Activated T-cell treated with anti-CD3 and anti-CD28 coated beads, Interleukin-2, amount 50 U/mL, for 4 hours (primary cell): ENCODE data around the gene ROM1. TPM values are rescaled to one million over a fixed set of nuclear protein-coding genes. Genes with fewer than 3 reads are reported as not detected.
A peak's percentile ranks its signal among the peaks of the same experiment; 100 is the strongest.
"Not testable (repeated sequence)": the region's sequence is repeated elsewhere in the genome, so short reads cannot be mapped to it uniquely, and the experiment has no call there.

Experiments used
- ATAC-seq, 2 donors: fragments of 200-7000 bp; cut with Tn5 transposase; one replicate each; pipeline ENCODE4 v1.10.0; 2021
- DNase-seq: peaks from one replicate; pipeline ENCODE4 v3.0.0-alpha.2; 2020
- H3K27me3 Mint-ChIP-seq: one replicate; pipeline ENCODE4 v1.8.0; 2021; ENCODE audit warnings: low read depth, mixed read lengths
- H3K36me3 Mint-ChIP-seq: one replicate; pipeline ENCODE4 v1.8.0; 2022; ENCODE audit warnings: mixed read lengths; ENCODE audit not compliant: insufficient read depth
- H3K4me1 Mint-ChIP-seq: one replicate; pipeline ENCODE4 v1.8.0; 2021; ENCODE audit warnings: low read depth, mixed read lengths
- H3K4me3 Mint-ChIP-seq: one replicate; pipeline ENCODE4 v1.8.0; 2021; ENCODE audit warnings: mild to moderate bottlenecking, moderate library complexity, mixed read lengths
- H3K9me3 Mint-ChIP-seq: one replicate; pipeline ENCODE4 v1.8.0; 2021; ENCODE audit warnings: mixed read lengths
- total RNA-seq, 3 donors: library from RNA; stranded (reverse); gene quantifications; one replicate each; pipeline ENCODE4 v1.2.1, GENCODE V29; 2021

Gene ROM1, protein sequence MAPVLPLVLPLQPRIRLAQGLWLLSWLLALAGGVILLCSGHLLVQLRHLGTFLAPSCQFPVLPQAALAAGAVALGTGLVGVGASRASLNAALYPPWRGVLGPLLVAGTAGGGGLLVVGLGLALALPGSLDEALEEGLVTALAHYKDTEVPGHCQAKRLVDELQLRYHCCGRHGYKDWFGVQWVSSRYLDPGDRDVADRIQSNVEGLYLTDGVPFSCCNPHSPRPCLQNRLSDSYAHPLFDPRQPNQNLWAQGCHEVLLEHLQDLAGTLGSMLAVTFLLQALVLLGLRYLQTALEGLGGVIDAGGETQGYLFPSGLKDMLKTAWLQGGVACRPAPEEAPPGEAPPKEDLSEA
- total RNA-seq, result 1 to 10 TPM; 5.8 to 6.6 (median 5.8) TPM

DNA sequence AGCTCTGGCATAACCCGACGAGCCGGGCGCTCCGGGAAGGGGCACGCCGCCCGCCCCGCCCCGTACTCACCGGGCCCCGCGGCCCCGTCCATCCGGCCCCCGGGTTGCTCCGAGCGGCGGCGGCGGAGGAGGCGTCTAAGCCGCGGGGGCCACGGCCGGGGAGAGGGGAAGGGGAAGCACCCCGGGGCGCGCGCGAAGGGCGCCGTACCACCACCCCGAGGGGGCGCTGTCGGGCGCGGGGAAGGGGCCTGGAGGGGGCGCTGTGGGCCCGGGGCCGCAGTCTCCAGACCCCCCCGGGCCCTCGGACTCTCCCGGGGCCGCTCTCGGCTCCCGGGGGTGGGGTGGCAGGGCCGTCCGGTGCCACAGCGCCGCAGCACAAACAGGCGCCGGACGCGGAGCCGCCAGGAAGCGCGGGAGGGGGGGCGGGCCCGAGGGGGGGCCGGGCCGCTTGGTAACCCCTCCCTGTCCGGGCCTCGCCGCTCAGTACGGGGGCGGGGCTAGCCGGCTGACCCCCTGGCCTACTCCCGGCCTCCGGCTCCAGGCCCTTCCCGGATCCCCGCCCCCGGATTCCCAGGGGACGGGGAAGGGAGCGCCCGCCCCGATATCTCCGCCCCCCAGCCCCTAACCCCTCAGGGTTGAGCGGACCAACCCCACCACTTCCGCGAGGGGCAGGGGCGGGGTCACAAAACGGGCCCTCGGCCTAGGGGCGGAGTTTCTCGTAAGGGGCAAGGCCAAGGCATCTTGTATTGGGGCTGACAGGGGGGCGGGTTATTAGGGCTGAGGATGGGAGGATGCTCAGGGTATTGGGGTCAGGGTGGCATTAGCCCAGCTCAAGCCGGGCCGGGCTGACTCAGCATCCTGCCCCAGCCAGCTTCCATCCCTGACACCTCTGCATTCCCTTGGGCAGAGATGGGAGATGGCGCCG lies at the start of gene ROM1, which contains the start of gene EML3:
Gene ROM1 (plus strand): TSS at position 892 of the 925 bp plus-strand sequence. CDS start 25 bp downstream, at position 917.
Gene EML3 (minus strand): TSS at position 410 of the 925 bp plus-strand sequence. CDS start 318 bp downstream, at position 92.
- ATAC-seq, result peak; percentile 73 to 75
- Mint-ChIP-seq H3K36me3 (peaks cover 13% of the 10 kb centered on the region), H3K27me3 (no peaks in the 10 kb centered on the region), H3K9me3 (no peaks in the 10 kb centered on the region), H3K4me3 (peak within 1 kb of the TSS; percentile 96), H3K4me1 (peaks cover 46% of the 10 kb centered on the region)
- peak; percentile 88 for DNase-seq

DNA sequence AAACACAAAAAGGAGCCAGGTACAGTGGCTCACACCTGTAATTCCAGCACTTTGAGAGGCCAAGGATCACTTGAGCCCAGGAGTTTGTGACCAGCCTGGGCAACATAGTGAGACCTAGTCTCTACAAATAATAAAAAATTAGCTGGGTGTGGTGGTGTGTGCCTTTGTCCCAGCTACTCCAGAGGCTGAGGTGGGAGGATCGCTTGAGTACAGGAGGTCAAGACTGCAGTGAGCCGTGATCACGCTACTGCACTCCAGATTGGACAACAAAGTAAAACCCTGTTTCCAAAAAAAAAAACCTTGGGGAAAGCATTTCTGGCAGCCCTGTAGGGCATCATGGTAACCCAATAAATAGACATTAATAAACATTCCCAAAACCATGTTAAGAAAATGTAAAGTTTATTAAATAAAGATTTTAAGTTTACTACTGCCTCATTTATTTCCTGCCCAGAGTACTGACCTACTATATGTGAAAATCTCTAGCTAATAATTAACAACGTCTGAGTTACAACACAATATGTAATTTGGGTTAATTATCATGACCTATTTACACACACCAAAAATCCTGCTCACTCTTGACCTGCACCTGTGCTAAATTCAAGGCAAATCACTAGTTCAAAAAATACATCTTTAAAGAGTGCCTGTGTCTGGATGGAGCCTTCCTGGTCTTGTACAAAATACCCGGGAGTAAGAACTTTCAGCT lies 47.8 kb upstream of the ROM1 start:
- H3K27me3 Mint-ChIP-seq, result no peaks in the 10 kb centered on the region
- DNase-seq (no peak), ATAC-seq (no peak)
- peaks cover 41% of the 10 kb centered on the region for H3K36me3 Mint-ChIP-seq
- peaks cover 47% of the 10 kb centered on the region for H3K4me1 Mint-ChIP-seq
- no peak overlapping the region for H3K4me3 Mint-ChIP-seq
- no peaks in the 10 kb centered on the region for H3K9me3 Mint-ChIP-seq

DNA sequence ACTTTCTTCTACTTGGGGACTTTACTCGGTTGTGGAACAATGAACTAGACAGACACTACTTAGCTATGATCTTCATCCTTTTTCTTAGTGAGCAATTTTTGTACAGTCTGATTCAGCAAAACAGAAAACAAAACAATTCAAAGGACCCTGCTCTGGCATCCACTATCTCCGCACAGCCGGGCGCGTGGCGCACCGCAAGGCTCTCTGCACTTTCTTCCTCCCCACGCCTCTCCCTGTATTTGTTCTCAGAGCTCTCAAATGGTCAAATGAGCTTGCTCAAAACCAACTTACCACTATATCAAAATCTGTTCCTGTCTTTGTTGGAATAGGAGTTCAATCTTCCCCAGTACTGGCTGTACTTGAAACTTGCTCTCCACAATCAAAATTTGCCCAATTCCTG lies 46.8 kb upstream of the ROM1 start:
- peaks cover 45% of the 10 kb centered on the region for H3K4me1 Mint-ChIP-seq

DNA sequence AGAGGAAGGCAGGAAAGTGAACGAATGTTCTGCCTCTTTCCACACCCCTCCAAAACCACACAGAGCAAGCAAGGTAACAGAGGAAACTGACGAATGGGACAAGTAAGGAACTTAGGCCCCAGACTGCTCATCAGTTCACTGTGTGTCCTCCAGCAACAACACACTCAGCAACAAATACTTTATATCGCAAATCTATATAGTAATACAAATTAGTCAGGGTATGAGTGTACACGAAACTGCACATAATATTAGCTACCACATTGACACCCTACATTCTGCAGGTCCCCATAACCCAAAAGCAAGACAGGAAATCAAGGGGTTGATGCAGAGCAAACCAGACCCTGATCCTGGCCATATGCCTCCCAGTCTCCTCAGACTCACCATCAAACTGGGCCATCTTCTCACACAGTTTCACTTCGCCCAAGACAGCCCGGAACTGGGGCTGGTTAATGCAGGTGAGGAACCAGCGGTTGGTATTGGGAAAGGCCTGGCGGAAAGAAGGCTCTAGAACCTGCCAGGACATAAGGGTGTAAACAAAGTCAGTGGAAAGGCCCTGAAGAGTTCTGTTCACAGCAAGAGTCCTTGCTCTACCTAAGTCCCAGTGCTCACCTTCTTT lies 45.9 kb upstream of the ROM1 start:
- ATAC-seq, result peak in 1 of 2 donors; percentile 16
- peaks cover 50% of the 10 kb centered on the region for H3K4me1 Mint-ChIP-seq

More for the DNA sequence above, 46.8 kb upstream of the ROM1 start:
- H3K27me3 Mint-ChIP-seq, result no peaks in the 10 kb centered on the region
- ATAC-seq (no peak), DNase-seq (no peak)
- H3K4me3 Mint-ChIP-seq, result peak overlapping the region; percentile 3
- peaks cover 45% of the 10 kb centered on the region for H3K36me3 Mint-ChIP-seq
- H3K9me3 Mint-ChIP-seq, result no peaks in the 10 kb centered on the region

DNA sequence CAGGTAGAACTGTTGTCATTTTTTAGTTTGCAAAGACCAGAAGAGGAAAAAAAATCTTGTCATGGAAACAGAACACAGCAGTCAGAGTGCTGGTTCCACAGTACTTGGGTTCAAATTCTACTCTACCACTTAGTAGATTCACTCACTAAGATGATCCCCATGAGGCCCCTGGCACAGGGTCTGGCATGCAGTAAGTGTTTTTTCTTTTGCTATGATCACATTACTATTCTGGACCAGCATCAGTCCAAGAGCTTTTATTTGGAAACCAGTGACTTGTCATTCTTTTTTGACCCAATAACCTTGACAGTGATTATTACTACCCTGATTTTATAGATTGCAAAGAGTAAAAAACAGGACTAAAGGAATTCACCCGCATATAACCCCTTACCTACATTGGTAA lies 43.4 kb upstream of the ROM1 start:
- Mint-ChIP-seq H3K36me3 (peaks cover 59% of the 10 kb centered on the region), H3K4me3 (peak overlapping the region; percentile 1), H3K27me3 (no peaks in the 10 kb centered on the region), H3K9me3 (no peaks in the 10 kb centered on the region), H3K4me1 (peaks cover 66% of the 10 kb centered on the region)
- no peak for DNase-seq
- no peak for ATAC-seq

More for the DNA sequence above, 45.9 kb upstream of the ROM1 start:
- Mint-ChIP-seq H3K9me3 (no peaks in the 10 kb centered on the region), H3K4me3 (peak overlapping the region; percentile 42), H3K36me3 (peaks cover 49% of the 10 kb centered on the region), H3K27me3 (no peaks in the 10 kb centered on the region)
- no peak for DNase-seq

DNA sequence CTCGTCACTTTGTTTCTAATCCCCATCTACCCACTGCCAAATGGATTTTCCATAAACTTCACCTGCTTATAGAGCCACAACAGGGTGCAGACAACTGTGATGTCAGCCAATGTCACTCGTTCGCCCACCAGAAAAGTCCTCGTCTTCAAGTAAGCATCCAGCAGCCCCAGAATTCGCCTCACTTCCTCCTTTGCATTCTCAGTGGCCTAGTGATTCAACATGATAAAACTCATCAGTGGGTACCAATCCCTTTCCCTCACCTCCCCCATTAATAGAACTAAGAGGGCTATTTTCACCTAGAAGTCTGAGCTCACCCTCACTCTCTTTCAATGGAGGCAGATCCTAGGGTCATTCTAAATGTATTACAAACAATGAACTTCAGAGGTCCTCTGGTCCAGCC lies 42.2 kb upstream of the ROM1 start:
- H3K9me3 Mint-ChIP-seq, ATAC-seq, DNase-seq, H3K27me3 Mint-ChIP-seq: not testable (repeated sequence)
- peaks cover 68% of the 10 kb centered on the region for H3K4me1 Mint-ChIP-seq
- peak overlapping the region; percentile 98 for H3K4me3 Mint-ChIP-seq
- H3K36me3 Mint-ChIP-seq, result peaks cover 55% of the 10 kb centered on the region

DNA sequence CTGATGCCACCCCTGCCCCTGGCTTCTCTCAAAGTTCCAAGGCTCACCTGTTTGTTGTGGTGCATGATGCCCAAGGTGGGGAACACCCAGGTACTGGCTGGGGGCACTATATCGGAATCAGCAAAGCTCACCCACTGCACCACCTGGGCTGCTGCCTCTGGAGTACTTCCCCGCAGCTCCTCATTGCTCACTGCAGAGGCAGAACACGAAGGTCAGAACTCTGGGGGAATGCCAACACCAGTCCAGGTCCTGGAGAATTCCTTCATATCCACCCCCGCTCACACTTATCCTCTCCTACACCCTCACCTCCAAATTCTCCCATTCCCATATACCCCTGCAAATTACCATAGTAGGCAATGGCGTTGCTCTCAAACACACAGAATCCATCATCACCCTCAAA lies 41.6 kb upstream of the ROM1 start:
- H3K4me3 Mint-ChIP-seq, result peak overlapping the region; percentile 98
- H3K27me3 Mint-ChIP-seq, H3K9me3 Mint-ChIP-seq, DNase-seq, ATAC-seq: not testable (repeated sequence)
- peaks cover 53% of the 10 kb centered on the region for H3K36me3 Mint-ChIP-seq
- peaks cover 62% of the 10 kb centered on the region for H3K4me1 Mint-ChIP-seq

DNA sequence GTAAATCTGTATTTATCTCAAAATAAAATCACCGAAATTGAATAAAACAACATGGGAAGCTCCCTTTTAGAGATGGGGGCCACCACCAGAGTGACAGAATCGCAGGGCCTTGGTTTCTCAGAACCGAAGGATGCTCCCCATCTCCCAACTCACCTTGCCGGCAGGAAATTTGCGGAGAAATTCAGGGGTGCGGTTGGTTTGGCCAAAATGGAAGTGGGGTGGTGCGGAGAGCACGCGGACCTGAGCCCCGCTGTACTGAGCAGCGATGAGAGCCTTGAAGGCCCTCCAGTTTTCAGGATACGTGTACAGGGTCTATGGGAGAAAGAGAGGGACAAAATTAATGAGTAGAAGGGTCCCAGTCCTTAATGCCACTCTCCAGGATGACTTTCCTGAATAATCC lies 40.6 kb upstream of the ROM1 start:
- peaks cover 44% of the 10 kb centered on the region for H3K36me3 Mint-ChIP-seq
- no peak for DNase-seq
- H3K9me3 Mint-ChIP-seq, result no peaks in the 10 kb centered on the region
- H3K4me3 Mint-ChIP-seq, result peak overlapping the region; percentile 98
- no peak for ATAC-seq
- H3K4me1 Mint-ChIP-seq, result peaks cover 55% of the 10 kb centered on the region
- no peaks in the 10 kb centered on the region for H3K27me3 Mint-ChIP-seq

DNA sequence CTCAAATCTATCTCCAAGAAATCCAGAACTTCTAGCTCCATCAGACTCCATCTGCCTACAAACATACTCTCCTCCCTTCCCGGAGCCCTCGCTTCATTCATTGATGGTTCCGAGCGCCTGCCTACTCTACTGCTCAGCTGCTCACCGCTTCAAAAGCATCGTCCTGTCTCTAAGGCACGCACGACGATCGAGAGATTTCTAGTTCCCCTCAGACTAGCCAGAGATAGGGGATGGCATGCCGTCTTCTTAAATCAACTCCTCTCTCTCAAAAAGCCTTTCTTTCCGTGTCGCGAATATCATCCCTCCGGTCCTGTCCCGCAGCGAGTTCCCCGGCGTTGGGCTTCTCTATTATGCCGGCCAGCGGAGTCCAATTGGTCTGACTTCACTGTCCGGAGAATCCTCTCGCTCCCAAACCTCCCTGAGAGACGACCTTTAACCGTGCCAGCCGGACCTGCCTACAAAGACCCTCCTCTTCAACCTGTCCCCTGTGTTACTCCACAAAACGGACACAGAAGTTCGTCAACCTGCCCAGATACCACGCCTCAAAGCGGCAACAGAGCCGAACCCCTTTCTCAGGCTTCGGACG lies 40.0 kb upstream of the ROM1 start:
- Mint-ChIP-seq H3K36me3 (peaks cover 45% of the 10 kb centered on the region), H3K4me3 (peak overlapping the region; percentile 98), H3K4me1 (peaks cover 54% of the 10 kb centered on the region), H3K9me3 (no peaks in the 10 kb centered on the region), H3K27me3 (no peaks in the 10 kb centered on the region)
- ATAC-seq, result peak in 1 of 2 donors; percentile 14
- no peak for DNase-seq

DNA sequence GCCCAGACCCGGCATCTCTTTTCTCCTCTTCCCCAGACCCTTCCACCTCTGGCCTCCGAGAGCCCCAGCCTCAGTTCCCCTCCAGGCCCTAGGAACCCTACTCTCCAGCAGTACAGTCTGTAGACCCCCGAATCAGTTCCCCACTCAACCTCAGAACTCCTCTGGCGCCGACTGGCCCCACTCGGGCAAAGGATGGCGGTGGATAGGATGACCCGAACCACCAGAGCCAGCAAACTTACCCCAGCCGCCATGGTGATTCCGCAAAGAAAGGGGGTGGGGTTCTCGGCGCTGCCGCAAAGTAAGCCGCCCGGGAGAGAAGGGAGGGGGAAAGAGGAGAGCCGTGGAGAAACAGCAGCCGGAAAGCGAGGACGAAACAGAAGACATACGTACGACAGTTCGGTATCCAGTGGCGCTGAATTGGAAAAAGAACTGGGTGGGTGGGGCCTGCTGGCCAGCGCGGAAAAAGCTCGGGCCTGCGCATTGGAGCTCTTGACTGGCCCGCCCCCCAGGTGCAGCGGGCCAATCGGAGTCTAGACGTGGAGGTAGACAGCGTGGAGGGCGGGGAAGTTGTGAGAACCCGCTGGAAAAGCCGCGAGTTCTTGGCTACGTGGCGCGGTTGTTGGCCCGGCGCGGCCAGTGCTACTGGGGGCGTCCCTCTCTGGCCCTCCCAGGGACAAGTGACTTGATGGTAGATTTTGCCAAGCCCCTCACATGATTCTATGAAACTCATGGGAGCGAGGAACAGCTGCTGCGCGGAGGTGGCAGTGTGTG lies 39.3 kb upstream of the ROM1 start, which contains the start of gene EEF1G:
Gene EEF1G (minus strand): TSS at position 300 of the 771 bp plus-strand sequence. CDS start 49 bp downstream, at position 251.
- no peaks in the 10 kb centered on the region for H3K27me3 Mint-ChIP-seq
- ATAC-seq, result peak; percentile 91 to 92
- H3K9me3 Mint-ChIP-seq, result no peaks in the 10 kb centered on the region
- DNase-seq, result peak; percentile 96
- peak within 1 kb of the TSS; percentile 98 for H3K4me3 Mint-ChIP-seq
- H3K36me3 Mint-ChIP-seq, result peaks cover 47% of the 10 kb centered on the region
- H3K4me1 Mint-ChIP-seq, result peaks cover 51% of the 10 kb centered on the region

DNA sequence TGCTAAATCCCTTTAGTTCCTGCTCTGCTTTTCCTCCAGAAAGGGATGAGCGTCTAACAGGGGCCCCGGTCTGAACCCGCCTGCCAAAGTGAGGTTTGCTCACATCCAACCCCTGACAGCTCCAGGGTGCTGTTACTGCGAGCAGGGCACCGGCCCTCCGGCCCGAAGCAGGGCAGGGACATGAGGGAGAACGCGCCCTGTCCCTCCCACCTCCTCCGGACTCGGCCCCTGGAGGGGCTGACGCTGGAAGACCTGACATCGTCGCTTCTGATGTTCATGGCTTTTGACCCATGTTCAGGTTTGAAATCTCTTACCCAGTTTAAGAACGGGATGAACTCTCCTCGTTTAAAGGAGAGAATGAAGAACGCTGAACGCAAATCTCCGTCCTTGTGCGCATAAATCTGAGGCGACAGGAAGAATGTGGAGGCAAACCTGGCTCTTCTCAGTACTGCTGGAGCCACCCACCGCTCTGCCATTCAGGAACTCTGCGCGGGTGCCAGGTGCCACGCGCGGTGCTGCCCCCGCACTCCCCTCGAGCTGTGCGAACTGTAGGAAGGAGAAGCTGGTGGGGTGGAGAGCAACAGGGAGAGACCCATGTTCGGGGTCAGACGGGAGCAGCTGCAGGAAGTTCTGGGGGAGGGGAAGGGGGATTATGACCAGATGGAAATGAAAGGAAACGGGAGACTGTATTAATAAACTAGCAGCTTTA lies 38.5 kb upstream of the ROM1 start:
- DNase-seq, result no peak
- peaks cover 45% of the 10 kb centered on the region for H3K36me3 Mint-ChIP-seq

DNA sequence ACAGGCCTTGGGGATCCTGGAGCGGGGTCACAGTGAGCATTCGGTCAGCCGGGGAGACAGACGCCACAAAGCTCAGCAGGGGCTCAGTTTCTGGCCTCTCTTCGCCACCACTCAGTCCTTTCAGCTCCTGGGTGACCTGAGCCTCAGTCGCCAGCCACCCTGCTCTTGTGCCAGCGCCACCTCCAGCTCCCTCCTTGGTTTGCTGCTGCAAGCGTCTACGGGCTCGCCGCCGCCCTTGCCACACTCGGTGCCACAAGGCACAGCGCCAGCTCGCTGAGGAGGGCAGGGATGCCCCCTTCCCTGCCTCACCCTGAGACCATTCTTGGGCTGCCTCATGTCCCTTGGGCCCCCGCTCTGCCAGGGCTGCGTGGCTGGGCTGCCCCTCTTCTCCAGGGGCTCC lies 37.9 kb upstream of the ROM1 start:
- no peak for ATAC-seq
- no peaks in the 10 kb centered on the region for H3K9me3 Mint-ChIP-seq
- H3K27me3 Mint-ChIP-seq, result no peaks in the 10 kb centered on the region
- H3K36me3 Mint-ChIP-seq, result peaks cover 42% of the 10 kb centered on the region
- H3K4me3 Mint-ChIP-seq, result peak overlapping the region; percentile 98
- DNase-seq, result no peak
- H3K4me1 Mint-ChIP-seq, result peaks cover 44% of the 10 kb centered on the region

More for the DNA sequence above, 38.5 kb upstream of the ROM1 start:
- no peaks in the 10 kb centered on the region for H3K27me3 Mint-ChIP-seq
- peak; percentile 9 to 11 for ATAC-seq
- H3K4me1 Mint-ChIP-seq, result peaks cover 50% of the 10 kb centered on the region
- H3K9me3 Mint-ChIP-seq, result no peaks in the 10 kb centered on the region
- H3K4me3 Mint-ChIP-seq, result peak overlapping the region; percentile 98
